ENCODE results near the gene FRMD1. TPM values are rescaled to one million over a fixed set of nuclear protein-coding genes. Genes with fewer than 3 reads are reported as not detected.
"Not testable (repeated sequence)": the region's sequence is repeated elsewhere in the genome, so short reads cannot be mapped to it uniquely, and the experiment has no call there.

The FRMD1 gene
- total and polyA plus RNA-seq, 2 experiments from 2014 or later = 0.07 TPM; not detected in 1

DNA sequence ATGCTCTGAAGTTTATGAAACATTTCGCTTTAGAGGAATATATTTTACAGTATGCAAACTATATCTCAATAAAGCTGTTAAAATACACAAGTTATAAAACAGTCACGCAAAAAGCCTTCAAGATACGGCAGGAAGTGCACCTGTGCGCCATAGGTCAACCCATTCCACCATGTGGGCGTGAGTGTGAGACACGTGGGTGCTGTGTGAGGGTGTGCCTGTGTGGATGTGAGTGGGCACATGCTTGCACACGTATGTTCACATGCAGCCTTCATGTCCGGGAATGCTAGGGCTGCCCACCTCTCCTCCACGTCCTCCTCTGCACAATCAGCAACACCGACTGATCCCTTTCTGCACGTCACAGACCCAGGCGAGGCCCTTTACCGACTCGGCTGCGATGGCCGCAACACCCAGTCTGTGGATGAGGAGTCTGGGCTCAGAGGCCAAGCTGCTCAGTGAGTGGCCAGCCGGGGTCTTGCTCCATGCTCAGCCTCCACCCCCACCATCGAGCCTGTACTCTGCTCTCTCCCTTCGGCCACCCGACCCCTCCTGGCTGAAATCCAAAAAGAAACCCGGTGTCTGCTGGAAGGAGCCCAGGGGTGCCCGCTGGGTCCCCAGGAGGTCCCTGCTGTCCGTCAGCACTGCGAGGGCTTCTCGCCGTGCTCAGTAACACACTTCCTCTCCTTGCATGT is 3.0 kb upstream of the FRMD1 start:
- H4K20me1 ChIP-seq (ENCODE audit: insufficient read depth, poor library complexity, severe bottlenecking) = no peaks in the 10 kb centered on the region
- no peak overlapping the region for H2AFZ ChIP-seq
- no peaks in the 10 kb centered on the region for H3K79me2 ChIP-seq
- H3K36me3 ChIP-seq (replicated peaks; ENCODE audit: insufficient read depth, low read depth) = no peaks in the 10 kb centered on the region
- no peaks in the 10 kb centered on the region for H3K9me3 ChIP-seq (ENCODE audit: low read depth)
- TF ChIP-seq EZH2phosphoT487 (IDR thresholded peaks at IDR 0.05; ENCODE audit: low read depth, severe bottlenecking, unreplicated experiment) (no peak), EZH2 (IDR thresholded peaks at IDR 0.05; ENCODE audit: borderline replicate concordance) (no peak)
- TF ChIP-seq, protein P1, sequence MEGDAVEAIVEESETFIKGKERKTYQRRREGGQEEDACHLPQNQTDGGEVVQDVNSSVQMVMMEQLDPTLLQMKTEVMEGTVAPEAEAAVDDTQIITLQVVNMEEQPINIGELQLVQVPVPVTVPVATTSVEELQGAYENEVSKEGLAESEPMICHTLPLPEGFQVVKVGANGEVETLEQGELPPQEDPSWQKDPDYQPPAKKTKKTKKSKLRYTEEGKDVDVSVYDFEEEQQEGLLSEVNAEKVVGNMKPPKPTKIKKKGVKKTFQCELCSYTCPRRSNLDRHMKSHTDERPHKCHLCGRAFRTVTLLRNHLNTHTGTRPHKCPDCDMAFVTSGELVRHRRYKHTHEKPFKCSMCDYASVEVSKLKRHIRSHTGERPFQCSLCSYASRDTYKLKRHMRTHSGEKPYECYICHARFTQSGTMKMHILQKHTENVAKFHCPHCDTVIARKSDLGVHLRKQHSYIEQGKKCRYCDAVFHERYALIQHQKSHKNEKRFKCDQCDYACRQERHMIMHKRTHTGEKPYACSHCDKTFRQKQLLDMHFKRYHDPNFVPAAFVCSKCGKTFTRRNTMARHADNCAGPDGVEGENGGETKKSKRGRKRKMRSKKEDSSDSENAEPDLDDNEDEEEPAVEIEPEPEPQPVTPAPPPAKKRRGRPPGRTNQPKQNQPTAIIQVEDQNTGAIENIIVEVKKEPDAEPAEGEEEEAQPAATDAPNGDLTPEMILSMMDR (IDR thresholded peaks at IDR 0.05; ENCODE audit: poor library complexity) = no peak
- WGBS (ENCODE audit: low lambda C conversion rate, missing lambda C conversion rate) = 91% methylated on average over 26 of the region's 26 CpGs
- H3K27me3 ChIP-seq = no peaks in the 10 kb centered on the region
- peaks cover 4% of the 10 kb centered on the region for H3K4me1 ChIP-seq (ENCODE audit: insufficient read depth)
- no peak overlapping the region for H3K27ac ChIP-seq
- no peak overlapping the region for H3K4me3 ChIP-seq
- H3K4me2 ChIP-seq = no peak overlapping the region
- DNase-seq (ENCODE audit: low spot score) = no peak
- no peaks in the 10 kb centered on the region for H3K9me2 ChIP-seq (replicated peaks; ENCODE audit: insufficient read depth)

DNA sequence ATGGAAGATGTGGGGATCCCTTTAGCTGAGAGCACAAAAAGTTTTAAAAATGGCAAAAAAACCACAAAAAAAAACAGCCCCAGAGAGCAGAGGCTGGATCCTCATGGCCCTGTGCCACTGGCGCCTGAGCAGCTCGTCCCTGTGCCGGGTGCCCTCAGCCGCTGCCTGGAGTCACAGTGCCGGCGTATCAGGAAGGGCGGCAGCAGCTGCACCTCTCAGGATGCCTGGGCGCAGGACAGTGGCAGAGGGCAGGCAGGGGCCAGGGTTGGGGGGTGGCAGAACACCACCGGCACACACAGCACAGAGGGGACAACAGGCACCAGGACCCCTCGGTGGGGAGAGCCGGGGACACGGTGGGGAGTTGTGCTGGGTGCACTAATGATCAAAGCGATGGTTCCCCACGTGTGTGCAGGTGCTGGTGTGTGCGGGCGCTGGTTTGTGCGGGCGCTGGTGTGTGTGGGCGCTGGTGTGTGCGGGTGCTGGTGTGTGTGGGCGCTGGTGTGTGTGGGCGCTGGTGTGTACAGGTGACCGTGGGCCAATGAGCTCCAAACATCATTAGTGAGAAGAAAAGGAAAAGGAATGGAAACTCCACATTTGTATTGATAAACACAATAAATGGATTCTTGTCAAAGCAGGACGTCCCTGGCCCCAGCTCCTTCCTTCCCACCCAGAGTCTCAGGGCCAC is 1.5 kb upstream of the FRMD1 start:
- no peaks in the 10 kb centered on the region for H3K36me3 ChIP-seq (replicated peaks; ENCODE audit: insufficient read depth, low read depth)
- no peaks in the 10 kb centered on the region for H3K9me3 ChIP-seq (ENCODE audit: low read depth)
- WGBS (ENCODE audit: low lambda C conversion rate, missing lambda C conversion rate) = 88% methylated on average over 23 of the region's 24 CpGs
- H3K27me3 ChIP-seq = no peaks in the 10 kb centered on the region
- no peaks in the 10 kb centered on the region for H3K9me2 ChIP-seq (replicated peaks; ENCODE audit: insufficient read depth)
- H3K4me2 ChIP-seq = no peak overlapping the region
- H2AFZ ChIP-seq = no peak overlapping the region
- H3K27ac ChIP-seq = no peak overlapping the region
- peaks cover 4% of the 10 kb centered on the region for H3K4me1 ChIP-seq (ENCODE audit: insufficient read depth)
- no peak for DNase-seq (ENCODE audit: low spot score)
- no peaks in the 10 kb centered on the region for H3K79me2 ChIP-seq
- H3K4me3 ChIP-seq = no peak overlapping the region
- H4K20me1 ChIP-seq (ENCODE audit: insufficient read depth, poor library complexity, severe bottlenecking) = no peaks in the 10 kb centered on the region
- TF ChIP-seq EZH2phosphoT487 (IDR thresholded peaks at IDR 0.05; ENCODE audit: low read depth, severe bottlenecking, unreplicated experiment) (no peak), EZH2 (IDR thresholded peaks at IDR 0.05; ENCODE audit: borderline replicate concordance) (no peak)
- TF ChIP-seq, protein P1 (IDR thresholded peaks at IDR 0.05; ENCODE audit: poor library complexity) = no peak

DNA sequence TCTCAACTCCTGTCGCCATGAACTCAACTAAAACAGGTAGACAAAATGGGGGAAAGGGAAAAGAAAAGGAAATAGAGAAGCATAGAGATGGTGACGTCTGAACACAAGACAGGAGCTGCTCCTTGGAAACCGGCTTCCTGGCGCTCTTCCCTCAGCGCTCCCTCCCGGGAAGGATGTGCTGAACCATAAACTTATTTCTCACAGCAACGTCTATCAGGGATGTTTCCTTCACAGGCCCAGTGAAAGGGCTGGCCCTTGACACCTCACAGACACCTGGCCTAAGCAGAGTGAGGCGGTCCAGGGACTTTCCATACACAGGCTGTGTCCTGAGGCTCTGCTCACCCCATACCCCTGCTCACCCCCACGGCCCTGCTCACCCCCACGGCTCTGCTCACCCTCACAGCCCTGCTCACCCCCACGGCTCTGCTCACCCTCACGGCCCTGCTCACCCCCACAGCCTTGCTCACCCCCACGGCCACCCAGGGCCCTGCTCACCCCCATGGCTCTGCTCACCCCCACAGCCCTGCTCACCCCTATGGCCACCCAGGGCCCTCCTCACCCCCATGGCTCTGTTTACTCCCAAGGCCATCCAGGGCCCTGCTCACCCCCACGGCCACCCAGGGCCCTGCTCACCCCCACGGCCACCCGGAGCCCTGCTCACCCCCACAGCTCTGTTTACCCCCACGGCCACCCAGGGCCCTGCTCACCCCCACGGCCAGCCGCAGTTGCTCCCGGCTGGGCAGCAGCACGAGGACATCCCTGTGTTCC is 653 bp downstream of the FRMD1 start:
- Histone ChIP-seq H3K4me3 (no peak overlapping the region), H3K9me2 (replicated peaks; ENCODE audit: insufficient read depth) (no peaks in the 10 kb centered on the region), H4K20me1 (ENCODE audit: insufficient read depth, poor library complexity, severe bottlenecking) (no peaks in the 10 kb centered on the region), H3K4me1 (ENCODE audit: insufficient read depth) (peaks cover 4% of the 10 kb centered on the region), H3K79me2 (no peaks in the 10 kb centered on the region), H3K27me3 (no peaks in the 10 kb centered on the region), H2AFZ (no peak overlapping the region), H3K4me2 (no peak overlapping the region), H3K27ac (no peak overlapping the region), H3K36me3 (replicated peaks; ENCODE audit: insufficient read depth, low read depth) (no peaks in the 10 kb centered on the region), H3K9me3 (ENCODE audit: low read depth) (no peaks in the 10 kb centered on the region)
- TF ChIP-seq, protein P1 (IDR thresholded peaks at IDR 0.05; ENCODE audit: poor library complexity) = no peak
- TF ChIP-seq EZH2 (IDR thresholded peaks at IDR 0.05; ENCODE audit: borderline replicate concordance) (no peak), EZH2phosphoT487 (IDR thresholded peaks at IDR 0.05; ENCODE audit: low read depth, severe bottlenecking, unreplicated experiment) (no peak)
- WGBS (ENCODE audit: low lambda C conversion rate, missing lambda C conversion rate) = 68% methylated on average over 13 of the region's 21 CpGs
- DNase-seq (ENCODE audit: low spot score) = no peak

DNA sequence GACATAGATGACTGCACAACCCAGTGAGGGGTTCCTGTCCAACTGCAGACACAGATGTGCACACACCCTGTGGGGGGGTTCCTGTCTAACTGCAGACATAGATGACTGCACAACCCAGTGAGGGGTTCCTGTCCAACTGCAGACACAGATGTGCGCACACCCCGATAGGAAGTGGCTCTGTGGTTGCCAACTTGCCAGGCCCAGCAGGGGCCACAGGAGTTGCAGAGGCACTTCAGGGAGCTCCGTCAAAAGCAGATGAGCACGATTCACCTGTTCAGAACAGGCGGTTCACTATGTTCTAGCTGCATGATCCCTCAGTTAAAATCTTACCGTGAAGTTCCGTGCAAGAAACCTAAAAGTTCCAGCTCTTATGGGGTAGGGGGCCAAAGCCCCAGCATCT is 1.6 kb downstream of the FRMD1 start:
- not testable (repeated sequence) for H4K20me1 ChIP-seq (ENCODE audit: insufficient read depth, poor library complexity, severe bottlenecking); H3K9me2 ChIP-seq (replicated peaks; ENCODE audit: insufficient read depth); H3K27me3 ChIP-seq; H3K4me2 ChIP-seq; H3K4me3 ChIP-seq; H3K9me3 ChIP-seq (ENCODE audit: low read depth); H3K27ac ChIP-seq; H3K79me2 ChIP-seq; H3K4me1 ChIP-seq (ENCODE audit: insufficient read depth); DNase-seq (ENCODE audit: low spot score); H2AFZ ChIP-seq; H3K36me3 ChIP-seq (replicated peaks; ENCODE audit: insufficient read depth, low read depth)
- 97% methylated on average over 7 of the region's 7 CpGs for WGBS (ENCODE audit: low lambda C conversion rate, missing lambda C conversion rate)

All from hepatocyte (in vitro differentiated cells).